ENCODE data around the gene SLC41A3. TPM values are rescaled to one million over a fixed set of nuclear protein-coding genes. Genes with fewer than 3 reads are reported as not detected.

Gene SLC41A3
- polyA plus RNA-seq, 3 donors = 2.8 to 18.2 (median 13.6) TPM

DNA sequence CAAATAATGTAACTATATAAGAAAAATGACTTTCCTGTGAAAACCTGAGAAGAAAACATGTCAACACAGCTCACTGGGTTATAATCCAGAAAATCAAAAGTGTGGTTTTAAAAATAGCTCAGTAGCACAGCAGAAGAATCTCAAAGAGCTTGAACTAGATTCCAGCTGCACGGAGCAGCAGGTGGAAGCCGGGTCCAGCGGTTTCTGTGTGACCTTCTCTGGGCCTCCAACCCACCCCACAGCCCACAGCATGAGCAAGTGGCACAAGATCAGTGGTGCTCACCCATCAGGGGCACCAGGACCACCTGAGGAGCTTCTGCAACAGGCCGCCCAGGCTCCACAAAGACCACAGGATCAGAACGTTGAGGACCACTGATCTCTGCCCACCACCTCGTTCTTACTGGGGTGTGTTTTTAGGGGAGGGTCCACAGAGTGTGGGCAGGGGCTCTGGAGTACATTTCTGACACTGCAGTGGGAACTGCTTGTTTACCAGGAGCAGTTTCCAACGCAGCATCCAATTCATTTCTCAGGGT, 23.2 kb downstream of the SLC41A3 start:
- H3K36me3 ChIP-seq (replicated peaks in 1 of 2; ENCODE audit: control insufficient read depth in 1 of 2, insufficient read depth in 2 of 2, low read length in 2 of 2) = no peaks in the 10 kb centered on the region
- H3K27ac Mint-ChIP-seq = no peak overlapping the region
- H3K4me2 ChIP-seq (replicated peaks; ENCODE audit: extremely low read depth, low read length, poor library complexity, severe bottlenecking) = no peak overlapping the region
- no peaks in the 10 kb centered on the region for H3K27me3 ChIP-seq (ENCODE audit: control insufficient read depth in 2 of 2, insufficient read depth in 2 of 2, low read length in 2 of 2)
- no peak for DNase-seq
- no peaks in the 10 kb centered on the region for H3K9me3 ChIP-seq (replicated peaks in 1 of 2; ENCODE audit: control insufficient read depth in 1 of 2, insufficient read depth in 1 of 2, low read length in 2 of 2)
- H2AFZ ChIP-seq (ENCODE audit: insufficient read depth, low read depth, low read length, poor library complexity, severe bottlenecking) = no peak overlapping the region
- peaks cover 0 to 2% (median 0%) of the 10 kb centered on the region in 3 donors for H3K27me3 Mint-ChIP-seq (ENCODE audit: low read depth in 3 of 3)
- no peaks in the 10 kb centered on the region for H4K20me1 ChIP-seq (ENCODE audit: insufficient read depth, low read length)
- no peak overlapping the region for H3K4me3 ChIP-seq (replicated peaks in 1 of 3; ENCODE audit: low read depth in 2 of 3, low read length in 3 of 3)
- no peak overlapping the region for H3K4me3 Mint-ChIP-seq
- no peaks in the 10 kb centered on the region for H3K4me1 ChIP-seq (ENCODE audit: control insufficient read depth in 1 of 2, insufficient read depth in 2 of 2, low read length in 2 of 2)
- WGBS (ENCODE audit: insufficient coverage) = 100% methylated on average over 4 of the region's 7 CpGs
- H3K4me1 Mint-ChIP-seq = peaks cover 19% of the 10 kb centered on the region
- H3K9ac ChIP-seq (ENCODE audit: insufficient read depth, low read length, poor library complexity, severe bottlenecking) = no peak overlapping the region
- no peak overlapping the region for H3K27ac ChIP-seq (ENCODE audit: low read depth in 1 of 2, low read length in 2 of 2)
- TF ChIP-seq, protein P1, sequence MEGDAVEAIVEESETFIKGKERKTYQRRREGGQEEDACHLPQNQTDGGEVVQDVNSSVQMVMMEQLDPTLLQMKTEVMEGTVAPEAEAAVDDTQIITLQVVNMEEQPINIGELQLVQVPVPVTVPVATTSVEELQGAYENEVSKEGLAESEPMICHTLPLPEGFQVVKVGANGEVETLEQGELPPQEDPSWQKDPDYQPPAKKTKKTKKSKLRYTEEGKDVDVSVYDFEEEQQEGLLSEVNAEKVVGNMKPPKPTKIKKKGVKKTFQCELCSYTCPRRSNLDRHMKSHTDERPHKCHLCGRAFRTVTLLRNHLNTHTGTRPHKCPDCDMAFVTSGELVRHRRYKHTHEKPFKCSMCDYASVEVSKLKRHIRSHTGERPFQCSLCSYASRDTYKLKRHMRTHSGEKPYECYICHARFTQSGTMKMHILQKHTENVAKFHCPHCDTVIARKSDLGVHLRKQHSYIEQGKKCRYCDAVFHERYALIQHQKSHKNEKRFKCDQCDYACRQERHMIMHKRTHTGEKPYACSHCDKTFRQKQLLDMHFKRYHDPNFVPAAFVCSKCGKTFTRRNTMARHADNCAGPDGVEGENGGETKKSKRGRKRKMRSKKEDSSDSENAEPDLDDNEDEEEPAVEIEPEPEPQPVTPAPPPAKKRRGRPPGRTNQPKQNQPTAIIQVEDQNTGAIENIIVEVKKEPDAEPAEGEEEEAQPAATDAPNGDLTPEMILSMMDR (IDR thresholded peaks at IDR 0.05) = no peak
- intact Hi-C loops (cut with micrococcal nuclease) = no loop called here
- no peaks in the 10 kb centered on the region for H3K79me2 ChIP-seq (ENCODE audit: insufficient read depth, low read length)
- H3K9me3 Mint-ChIP-seq = peaks cover 0 to 2% (median 0%) of the 10 kb centered on the region in 7 donors
- peaks cover 7 to 25% of the 10 kb centered on the region in 2 donors for H3K36me3 Mint-ChIP-seq

DNA sequence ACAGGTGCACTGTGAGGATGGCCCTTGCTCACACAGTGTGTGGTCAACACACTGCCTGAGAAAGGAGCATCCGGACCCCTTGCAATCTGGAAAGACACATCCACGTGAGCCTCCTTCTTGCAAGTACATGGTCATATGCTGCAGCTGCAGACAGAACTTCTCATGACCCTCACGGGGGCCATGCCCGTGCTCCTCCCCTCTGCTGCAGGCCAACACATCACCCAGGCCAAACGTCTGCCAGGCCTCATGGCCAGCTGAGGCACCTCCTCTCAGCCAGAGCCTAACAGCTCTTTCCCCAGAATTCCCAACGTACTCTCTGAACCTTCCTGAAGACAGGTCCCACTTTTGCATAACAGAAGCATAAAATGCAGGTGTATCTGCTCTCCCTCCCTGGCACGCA, 25.3 kb downstream of the SLC41A3 start:
- Mint-ChIP-seq H3K4me1 (peaks cover 8% of the 10 kb centered on the region), H3K4me3 (no peak overlapping the region), H3K36me3 (peaks cover 7 to 20% of the 10 kb centered on the region in 2 donors), H3K9me3 (peaks cover 0 to 2% (median 0%) of the 10 kb centered on the region in 7 donors), H3K27me3 (ENCODE audit: low read depth in 3 of 3) (peaks cover 0 to 2% (median 0%) of the 10 kb centered on the region in 3 donors), H3K27ac (no peak overlapping the region)
- H3K27me3 ChIP-seq (ENCODE audit: control insufficient read depth in 2 of 2, insufficient read depth in 2 of 2, low read length in 2 of 2) = no peaks in the 10 kb centered on the region
- no peak overlapping the region for H3K27ac ChIP-seq (ENCODE audit: low read depth in 1 of 2, low read length in 2 of 2)
- H3K36me3 ChIP-seq (replicated peaks in 1 of 2; ENCODE audit: control insufficient read depth in 1 of 2, insufficient read depth in 2 of 2, low read length in 2 of 2) = no peaks in the 10 kb centered on the region
- intact Hi-C loops (cut with micrococcal nuclease) = no loop called here
- no peak for DNase-seq
- no peak overlapping the region for H3K9ac ChIP-seq (ENCODE audit: insufficient read depth, low read length, poor library complexity, severe bottlenecking)
- H3K9me3 ChIP-seq (replicated peaks in 1 of 2; ENCODE audit: control insufficient read depth in 1 of 2, insufficient read depth in 1 of 2, low read length in 2 of 2) = no peaks in the 10 kb centered on the region
- H3K4me1 ChIP-seq (ENCODE audit: control insufficient read depth in 1 of 2, insufficient read depth in 2 of 2, low read length in 2 of 2) = no peaks in the 10 kb centered on the region
- H3K79me2 ChIP-seq (ENCODE audit: insufficient read depth, low read length) = no peaks in the 10 kb centered on the region
- no peak overlapping the region for H3K4me2 ChIP-seq (replicated peaks; ENCODE audit: extremely low read depth, low read length, poor library complexity, severe bottlenecking)
- H4K20me1 ChIP-seq (ENCODE audit: insufficient read depth, low read length) = no peaks in the 10 kb centered on the region
- TF ChIP-seq, protein P1 (IDR thresholded peaks at IDR 0.05) = no peak
- no peak overlapping the region for H3K4me3 ChIP-seq (replicated peaks in 1 of 3; ENCODE audit: low read depth in 2 of 3, low read length in 3 of 3)
- WGBS (ENCODE audit: insufficient coverage) = 83% methylated on average over 7 of the region's 7 CpGs
- no peak overlapping the region for H2AFZ ChIP-seq (ENCODE audit: insufficient read depth, low read depth, low read length, poor library complexity, severe bottlenecking)
